Tongue (tissue), 3 donors: ENCODE measurements around the gene DNAJC1. TPM values are rescaled to one million over a fixed set of nuclear protein-coding genes. Genes with fewer than 3 reads are reported as not detected.
A peak's percentile ranks its signal among the peaks of the same experiment; 100 is the strongest.
"Not testable (repeated sequence)": the region's sequence is repeated elsewhere in the genome, so short reads cannot be mapped to it uniquely, and the experiment has no call there.

Experiments
- DNase-seq: peaks from one replicate; pipeline ENCODE4 v3.0.0-alpha.2; 2015
- small RNA-seq: library from RNA; depleted of rRNA; stranded (forward); fragments of <200 nt; gene quantifications from one replicate; pipeline ENCODE3, GENCODE V24; 2014; ENCODE audit warnings: low replicate concordance
- total RNA-seq: library from RNA; depleted of rRNA; stranded (reverse); fragments of >200 nt; gene quantifications from one replicate; pipeline ENCODE4 v1.2.3, GENCODE V29; 2014

DNAJC1 gene
- total RNA-seq, 1 donor from 2014 or later = 29.4 TPM

GRCh38 chr10:21724687-21725367 lies 278.7 kb downstream of the DNAJC1 start:
- DNase-seq = peak; percentile 99

GRCh38 chr10:21724020-21724589 lies 279.4 kb downstream of the DNAJC1 start:
- peak; percentile 81 for DNase-seq

GRCh38 chr10:21722209-21722608 lies 281.3 kb downstream of the DNAJC1 start:
- DNase-seq = no peak

- DNase-seq = no peak
Observed at GRCh38 chr10:21721000-21721665, 282.4 kb downstream of the DNAJC1 start.

GRCh38 chr10:21720090-21720489 lies 283.4 kb downstream of the DNAJC1 start:
- no peak for DNase-seq

DNA sequence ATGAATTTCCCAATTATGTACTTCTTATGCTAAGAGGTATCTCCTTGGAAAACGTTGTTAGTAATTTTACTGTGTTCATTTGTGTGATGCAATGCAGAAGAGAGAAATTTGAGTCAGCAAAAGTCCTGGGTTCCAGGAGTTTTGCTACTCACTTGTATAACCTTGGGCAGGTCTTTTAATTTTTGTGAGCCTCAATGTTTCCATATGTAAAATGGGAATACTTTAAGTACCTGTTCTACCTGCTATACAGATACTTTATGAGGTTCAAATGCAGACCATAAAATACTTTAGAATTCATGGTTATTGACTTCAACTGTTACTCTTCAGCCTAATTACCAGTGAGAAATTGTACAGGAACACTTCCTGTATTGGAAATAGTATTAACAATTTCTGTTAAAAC lies 284.0 kb downstream of the DNAJC1 start:
- no peak for DNase-seq

DNA sequence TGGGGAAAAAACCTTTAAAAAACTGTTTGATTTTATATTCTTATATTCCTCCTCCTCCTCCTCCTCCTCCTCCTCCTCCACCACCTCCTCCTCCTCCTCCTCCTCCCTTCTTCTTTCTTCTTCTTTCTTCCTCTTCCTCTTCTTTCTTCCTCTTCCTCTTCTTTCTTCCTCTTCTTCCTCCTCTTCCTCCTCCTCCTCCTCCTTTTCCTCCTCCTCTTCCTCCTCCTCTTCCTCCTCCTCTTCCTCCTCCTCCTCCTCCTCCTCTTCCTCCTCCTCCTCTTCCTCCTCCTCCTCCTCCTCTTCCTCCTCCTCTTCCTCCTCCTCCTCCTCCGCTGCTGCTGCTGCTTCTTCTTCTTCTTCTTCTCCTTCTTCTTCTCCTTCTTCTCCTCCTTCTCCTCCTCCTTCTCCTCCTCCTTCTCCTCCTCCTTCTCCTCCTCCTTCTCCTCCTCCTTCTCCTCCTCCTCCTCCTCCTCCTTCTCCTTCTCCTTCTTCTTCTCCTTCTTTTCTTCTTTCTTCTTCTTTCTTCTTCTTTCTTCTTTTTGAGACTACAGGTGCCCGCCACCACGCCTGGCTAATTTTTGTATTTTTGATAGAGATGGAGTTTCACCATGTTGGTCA lies 286.0 kb downstream of the DNAJC1 start:
- not testable (repeated sequence) for DNase-seq

- DNase-seq = no peak
Observed at GRCh38 chr10:21715531-21716195, 287.9 kb downstream of the DNAJC1 start.

GRCh38 chr10:21712975-21713374 lies 290.6 kb downstream of the DNAJC1 start:
- DNase-seq = peak; percentile 16

DNA sequence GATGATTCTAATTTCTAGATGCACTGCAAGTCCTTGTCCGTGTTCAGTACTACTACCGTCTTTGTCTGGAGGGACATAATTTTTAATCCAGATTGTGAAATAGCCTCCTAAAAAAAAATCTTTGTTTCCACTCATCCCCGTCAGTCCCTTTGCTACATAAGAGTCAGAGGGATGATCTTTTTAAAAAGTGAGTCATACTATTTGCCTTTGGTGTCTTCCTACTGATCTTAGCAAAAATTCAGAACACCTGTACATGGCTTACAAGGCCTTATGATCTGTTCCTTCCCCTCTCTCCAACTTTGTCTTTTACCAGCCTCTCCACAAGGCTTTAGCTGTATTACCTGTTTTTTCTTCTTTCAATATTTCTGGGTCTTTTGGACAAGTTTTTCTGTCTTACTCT lies 296.0 kb downstream of the DNAJC1 start:
- DNase-seq = no peak

Small RNA genes within 50 kb of the gene (small RNA-seq; reads per million reads assigned to genes)
- gene RN7SKP219 (not detected), gene RN7SKP37 (not detected)

Other genes with a start within 250 kb of the DNAJC1 start
- gene EBLN1, start 214.3 kb upstream of the DNAJC1 start, total RNA-seq = not detected